SIG-M5 (cell line): ENCODE data around the gene CADM4.

Experiments
- DNase-seq: peaks from one replicate; lab custom pipeline; 2025; lab: John Stamatoyannopoulos, UW

Gene CADM4

GRCh38 chr19:43634068-43634467 is 5.6 kb downstream of the CADM4 start:
- no peak for DNase-seq

GRCh38 chr19:43633520-43633919 is 6.1 kb downstream of the CADM4 start:
- DNase-seq: no peak

GRCh38 chr19:43631491-43631890 is 8.2 kb downstream of the CADM4 start:
- DNase-seq: no peak

GRCh38 chr19:43628646-43629326 is 10.9 kb downstream of the CADM4 start:
- DNase-seq: no peak

- no peak for DNase-seq
These were observed 12.8 kb downstream of the CADM4 start for GRCh38 chr19:43626838-43627237.

GRCh38 chr19:43625918-43626579 is 13.6 kb downstream of the CADM4 start:
- DNase-seq: no peak

- no peak for DNase-seq
These were observed 14.7 kb downstream of the CADM4 start for GRCh38 chr19:43624933-43625332.

GRCh38 chr19:43623889-43624670 is 15.6 kb downstream of the CADM4 start:
- DNase-seq: no peak

- DNase-seq: no peak
These were observed 16.7 kb downstream of the CADM4 start for GRCh38 chr19:43622956-43623355.

- DNase-seq: no peak
These were observed 17.6 kb downstream of the CADM4 start for GRCh38 chr19:43622070-43622469.

- DNase-seq: no peak
These were observed 19.3 kb downstream of the CADM4 start for GRCh38 chr19:43620061-43621001.

GRCh38 chr19:43619262-43620060 is 20.2 kb downstream of the CADM4 start, which contains the start of gene ZNF428:
TSS of gene ZNF428 (minus strand) at chr19:43619629. CDS start at chr19:43614304, 5,325 bp downstream.
- DNase-seq: no peak

GRCh38 chr19:43618921-43619261 is 20.8 kb downstream of the CADM4 start:
- no peak for DNase-seq

GRCh38 chr19:43616954-43617353 is 22.7 kb downstream of the CADM4 start:
- no peak for DNase-seq

- no peak for DNase-seq
These were observed 23.3 kb downstream of the CADM4 start for GRCh38 chr19:43616306-43616705.

- no peak for DNase-seq
These were observed 27.3 kb downstream of the CADM4 start for GRCh38 chr19:43612374-43612773.

- DNase-seq: no peak
These were observed 27.9 kb downstream of the CADM4 start, which contains the start of gene SRRM5 for GRCh38 chr19:43611788-43612187. TSS of gene SRRM5 (plus strand) at chr19:43612088. CDS start at chr19:43612122, 34 bp downstream.

GRCh38 chr19:43610493-43610892 is 29.2 kb downstream of the CADM4 start:
- no peak for DNase-seq

- no peak for DNase-seq
These were observed 29.8 kb downstream of the CADM4 start for GRCh38 chr19:43609872-43610271.

- DNase-seq: no peak
These were observed 32.1 kb downstream of the CADM4 start for GRCh38 chr19:43607238-43608205.
